Measurements from ENCODE around the gene CTNNBIP1.

Gene CTNNBIP1

DNA sequence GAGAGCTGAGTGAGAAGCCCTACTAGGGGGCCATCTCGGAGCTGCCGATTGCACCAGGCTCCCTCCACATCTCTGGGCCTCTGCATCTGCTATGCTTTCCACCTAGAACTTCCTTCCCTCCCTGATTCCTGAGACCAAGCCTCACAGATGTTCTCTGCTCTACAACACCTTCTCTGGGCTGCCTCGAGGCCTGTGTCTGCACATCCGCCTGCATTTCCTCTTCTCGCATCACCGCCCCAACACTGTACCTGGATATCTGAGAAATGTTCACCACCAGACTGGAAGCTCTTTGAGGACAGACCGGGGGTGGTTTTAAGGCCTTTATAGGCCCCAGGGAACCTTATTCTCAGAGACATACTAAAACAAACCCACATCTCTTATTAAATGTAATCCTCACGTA lies 20.7 kb downstream of the CTNNBIP1 start:
- H3K27ac ChIP-seq: no peak overlapping the region
- H3K4me1 ChIP-seq (ENCODE audit: low read depth, poor library complexity, severe bottlenecking): no peaks in the 10 kb centered on the region
- TF ChIP-seq, protein P1, sequence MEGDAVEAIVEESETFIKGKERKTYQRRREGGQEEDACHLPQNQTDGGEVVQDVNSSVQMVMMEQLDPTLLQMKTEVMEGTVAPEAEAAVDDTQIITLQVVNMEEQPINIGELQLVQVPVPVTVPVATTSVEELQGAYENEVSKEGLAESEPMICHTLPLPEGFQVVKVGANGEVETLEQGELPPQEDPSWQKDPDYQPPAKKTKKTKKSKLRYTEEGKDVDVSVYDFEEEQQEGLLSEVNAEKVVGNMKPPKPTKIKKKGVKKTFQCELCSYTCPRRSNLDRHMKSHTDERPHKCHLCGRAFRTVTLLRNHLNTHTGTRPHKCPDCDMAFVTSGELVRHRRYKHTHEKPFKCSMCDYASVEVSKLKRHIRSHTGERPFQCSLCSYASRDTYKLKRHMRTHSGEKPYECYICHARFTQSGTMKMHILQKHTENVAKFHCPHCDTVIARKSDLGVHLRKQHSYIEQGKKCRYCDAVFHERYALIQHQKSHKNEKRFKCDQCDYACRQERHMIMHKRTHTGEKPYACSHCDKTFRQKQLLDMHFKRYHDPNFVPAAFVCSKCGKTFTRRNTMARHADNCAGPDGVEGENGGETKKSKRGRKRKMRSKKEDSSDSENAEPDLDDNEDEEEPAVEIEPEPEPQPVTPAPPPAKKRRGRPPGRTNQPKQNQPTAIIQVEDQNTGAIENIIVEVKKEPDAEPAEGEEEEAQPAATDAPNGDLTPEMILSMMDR (conservative IDR thresholded peaks at IDR 0.05; ENCODE audit: low read depth, low read length): no peak
- no peaks in the 10 kb centered on the region for H4K20me1 ChIP-seq (ENCODE audit: insufficient read depth)
- H2AFZ ChIP-seq (ENCODE audit: low read depth): no peak overlapping the region
- H3K79me2 ChIP-seq (ENCODE audit: insufficient read depth, low read depth): no peaks in the 10 kb centered on the region
- H3K27me3 ChIP-seq (ENCODE audit: insufficient read depth, low read depth): no peaks in the 10 kb centered on the region
- no peak overlapping the region for H3K4me2 ChIP-seq
- no peaks in the 10 kb centered on the region for H3K36me3 ChIP-seq (ENCODE audit: insufficient read depth)
- no peak overlapping the region for H3K9ac ChIP-seq
- no peak overlapping the region for H3K4me3 ChIP-seq (IDR thresholded peaks at IDR 0.05; ENCODE audit: insufficient read depth, low read depth, low read length)

DNA sequence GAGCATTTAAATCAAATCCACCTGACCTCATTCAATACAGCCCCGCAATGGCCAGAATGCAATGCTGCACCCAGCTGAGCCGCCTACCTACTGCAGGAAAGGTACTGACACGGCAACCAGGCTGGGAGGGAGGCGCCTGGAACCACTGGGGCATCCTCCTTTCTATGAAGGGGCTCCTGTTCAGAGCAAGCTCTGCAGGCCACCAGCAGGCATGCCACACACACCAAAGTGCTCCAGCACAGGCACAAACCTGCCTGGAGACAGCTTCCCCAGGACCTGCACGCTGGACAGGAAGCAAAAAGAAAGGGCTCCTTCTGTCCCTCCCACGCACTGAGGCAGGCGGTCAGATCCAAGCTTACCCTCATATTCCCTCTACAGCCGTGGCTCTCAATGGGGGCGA lies 21.2 kb downstream of the CTNNBIP1 start:
- Histone ChIP-seq H3K79me2 (ENCODE audit: insufficient read depth, low read depth) (no peaks in the 10 kb centered on the region), H3K4me3 (IDR thresholded peaks at IDR 0.05; ENCODE audit: insufficient read depth, low read depth, low read length) (no peak overlapping the region), H3K4me2 (no peak overlapping the region), H3K9ac (no peak overlapping the region), H3K27me3 (ENCODE audit: insufficient read depth, low read depth) (no peaks in the 10 kb centered on the region), H3K4me1 (ENCODE audit: low read depth, poor library complexity, severe bottlenecking) (no peaks in the 10 kb centered on the region), H4K20me1 (ENCODE audit: insufficient read depth) (no peaks in the 10 kb centered on the region), H3K27ac (no peak overlapping the region), H3K36me3 (ENCODE audit: insufficient read depth) (no peaks in the 10 kb centered on the region), H2AFZ (ENCODE audit: low read depth) (no peak overlapping the region)
- TF ChIP-seq, protein P1 (conservative IDR thresholded peaks at IDR 0.05; ENCODE audit: low read depth, low read length): no peak

DNA sequence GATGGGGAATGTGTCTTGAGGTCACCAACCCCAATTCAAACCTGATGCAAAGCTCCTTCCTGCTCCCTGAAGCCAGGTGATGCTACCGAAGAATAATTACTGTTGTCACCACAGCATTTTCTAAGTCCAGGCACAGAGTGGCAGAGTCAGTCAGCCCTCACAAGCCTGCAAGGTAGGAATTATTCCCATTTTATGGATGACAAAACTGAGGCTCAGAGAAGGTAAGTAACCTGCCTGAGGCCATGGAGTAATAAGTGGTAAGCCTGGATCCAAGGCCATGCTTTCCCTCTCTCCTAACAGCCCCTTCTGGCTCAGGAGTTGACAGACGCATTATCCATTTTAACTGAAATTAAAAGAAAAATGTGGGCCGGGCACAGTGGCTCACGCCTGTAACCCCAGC lies 23.0 kb downstream of the CTNNBIP1 start:
- Histone ChIP-seq H3K9ac (no peak overlapping the region), H3K36me3 (ENCODE audit: insufficient read depth) (no peaks in the 10 kb centered on the region), H3K27ac (no peak overlapping the region), H4K20me1 (ENCODE audit: insufficient read depth) (no peaks in the 10 kb centered on the region), H3K4me2 (no peak overlapping the region), H2AFZ (ENCODE audit: low read depth) (no peak overlapping the region), H3K4me1 (ENCODE audit: low read depth, poor library complexity, severe bottlenecking) (no peaks in the 10 kb centered on the region), H3K4me3 (IDR thresholded peaks at IDR 0.05; ENCODE audit: insufficient read depth, low read depth, low read length) (no peak overlapping the region), H3K27me3 (ENCODE audit: insufficient read depth, low read depth) (no peaks in the 10 kb centered on the region), H3K79me2 (ENCODE audit: insufficient read depth, low read depth) (no peaks in the 10 kb centered on the region)
- TF ChIP-seq, protein P1 (conservative IDR thresholded peaks at IDR 0.05; ENCODE audit: low read depth, low read length): no peak

DNA sequence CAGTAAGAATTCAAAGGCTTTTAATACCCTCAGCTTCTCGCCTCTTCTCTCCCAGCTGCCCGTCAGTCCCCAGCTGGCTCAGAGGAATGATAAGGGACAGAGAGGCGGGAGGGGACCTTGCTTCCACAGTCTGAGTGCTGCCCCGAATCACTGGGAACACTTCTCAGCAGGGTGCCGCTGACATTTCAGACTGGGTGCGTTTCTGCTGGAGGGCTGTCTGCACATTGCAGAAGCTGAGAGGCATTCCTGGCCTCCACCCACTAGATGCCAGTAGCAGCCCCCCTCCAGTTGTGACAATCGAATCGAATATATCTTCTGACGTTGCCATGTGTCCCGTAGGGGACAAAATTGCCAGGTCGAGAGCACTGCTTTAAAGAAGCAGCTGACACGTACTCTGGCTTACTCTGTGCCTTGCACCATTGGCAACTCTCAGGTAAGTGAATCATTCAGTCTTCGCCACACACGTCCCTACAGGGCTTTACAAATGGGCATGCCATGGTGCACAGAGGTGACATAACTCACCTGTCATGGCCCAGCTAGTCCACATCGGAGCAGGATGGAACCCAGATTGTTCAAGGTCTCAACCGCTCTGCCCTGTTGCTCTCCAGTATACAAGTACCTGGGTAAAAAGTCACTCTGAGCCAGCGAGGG lies 23.9 kb downstream of the CTNNBIP1 start:
- Histone ChIP-seq H3K27me3 (ENCODE audit: insufficient read depth, low read depth) (no peaks in the 10 kb centered on the region), H3K4me3 (IDR thresholded peaks at IDR 0.05; ENCODE audit: insufficient read depth, low read depth, low read length) (no peak overlapping the region), H3K36me3 (ENCODE audit: insufficient read depth) (no peaks in the 10 kb centered on the region), H4K20me1 (ENCODE audit: insufficient read depth) (no peaks in the 10 kb centered on the region), H3K27ac (no peak overlapping the region), H3K79me2 (ENCODE audit: insufficient read depth, low read depth) (no peaks in the 10 kb centered on the region), H3K9ac (no peak overlapping the region), H3K4me1 (ENCODE audit: low read depth, poor library complexity, severe bottlenecking) (no peaks in the 10 kb centered on the region), H2AFZ (ENCODE audit: low read depth) (no peak overlapping the region), H3K4me2 (no peak overlapping the region)
- TF ChIP-seq, protein P1 (conservative IDR thresholded peaks at IDR 0.05; ENCODE audit: low read depth, low read length): no peak
